K562 (cell line): Measurements from ENCODE around the gene RPS8. TPM values are rescaled to one million over a fixed set of nuclear protein-coding genes. Genes with fewer than 3 reads are reported as not detected.

ENCODE experiments used
- ATF6 ChIP-seq: sonication (generic); formaldehyde crosslinking; IDR thresholded peaks from 2 replicates; pipeline ENCODE4 v1.4.0; 2020; ENCODE audit warnings: mild to moderate bottlenecking, missing genetic modification reagents
- CTBP1 ChIP-seq: fragments of 450-650 bp; IDR thresholded peaks from 2 replicates; pipeline ENCODE4 v1.6.1; 2016; ENCODE audit warnings: borderline replicate concordance
- DIDO1 ChIP-seq: fragments of 450-650 bp; IDR thresholded peaks from 2 replicates; pipeline ENCODE4 v1.6.1; 2016; ENCODE audit warnings: low read depth, missing biosample characterization, missing genetic modification characterization
- FOS ChIP-seq: IDR thresholded peaks from 3 replicates; pipeline ENCODE4 v1.6.1; 2011; ENCODE audit not compliant: insufficient read length; ENCODE audit errors: extremely low read depth
- FOXP4 ChIP-seq: sonication (generic); formaldehyde crosslinking; IDR thresholded peaks from 2 replicates; pipeline ENCODE4 v1.8.0; 2022; ENCODE audit warnings: mild to moderate bottlenecking, missing genetic modification reagents, borderline replicate concordance
- IRF9 ChIP-seq: fragments of 450-650 bp; IDR thresholded peaks from 2 replicates; pipeline ENCODE4 v1.6.1; 2016; ENCODE audit warnings: missing biosample characterization, missing genetic modification characterization
- MLX ChIP-seq, 2 experiments: fragments of 450-650 bp in 1 of 2; sonication (generic) in 1 of 2; formaldehyde crosslinking; conservative IDR thresholded peaks; 2 replicates each; pipeline versions ENCODE4 v1.4.0 to v1.8.1; 2020 to 2022; ENCODE audit warnings: mild to moderate bottlenecking in 1 of 2, missing genetic modification reagents in 1 of 2
- NFYB ChIP-seq: IDR thresholded peaks from 2 replicates; pipeline ENCODE4 v1.6.1; 2011; ENCODE audit warnings: mild to moderate bottlenecking, moderate library complexity; ENCODE audit not compliant: insufficient read length; ENCODE audit errors: extremely low read depth
- NKRF ChIP-seq: fragments of 450-650 bp; IDR thresholded peaks from 2 replicates; pipeline ENCODE4 v1.6.1; 2016; ENCODE audit warnings: borderline replicate concordance
- POLR3G ChIP-seq: IDR thresholded peaks from 2 replicates; pipeline ENCODE4 v1.6.1; 2011; ENCODE audit not compliant: insufficient read length, insufficient replicate concordance; ENCODE audit errors: extremely low read depth
- TFAM ChIP-seq: fragments of 250-450 bp; sonication (Bioruptor Pico); conservative IDR thresholded peaks from 2 replicates; pipeline ENCODE4 v1.5.0; 2021; ENCODE audit warnings: mild to moderate bottlenecking, moderate library complexity
- WHSC1 ChIP-seq: IDR thresholded peaks from one replicate; pipeline ENCODE4 v1.6.1; 2012; ENCODE audit warnings: low read length, control low read depth, inconsistent platforms
- ZFP91 ChIP-seq: sonication (generic); formaldehyde crosslinking; IDR thresholded peaks from 2 replicates; pipeline ENCODE4 v1.8.0; 2022; ENCODE audit warnings: mild to moderate bottlenecking, missing genetic modification reagents
- ZNF146 ChIP-seq: IDR thresholded peaks from one replicate; pipeline ENCODE4 v1.6.1; 2018; ENCODE audit warnings: missing compliant biosample characterization; ENCODE audit not compliant: unreplicated experiment
- ZNF316 ChIP-seq: fragments of 450-650 bp; IDR thresholded peaks from 2 replicates; pipeline ENCODE4 v1.6.1; 2016
- ZNF696 ChIP-seq: fragments of 250-450 bp; sonication (Bioruptor Pico); conservative IDR thresholded peaks from 2 replicates; pipeline ENCODE4 v1.4.0; 2020; ENCODE audit warnings: mild to moderate bottlenecking, moderate library complexity
- polyA plus RNA-seq, 8 experiments: library from polyadenylated mRNA; depleted of rRNA in 4 of 8; stranded (reverse) in 5 of 8; unstranded in 3 of 8; fragments of >200 nt; fragmentation: Nextera tagmentation in 2 of 8; fragmentation: Illumina TruSeq in 1 of 8; extraction: Ambion mirVana in 2 of 8; extraction: Trizol in 1 of 8; gene quantifications; 2 replicates each; pipeline versions ENCODE4 v1.2.1 to v1.2.3, GENCODE V29; 2011 to 2014; ENCODE audit warnings: inconsistent platforms in 1 of 8, missing spikeins in 1 of 8
- total RNA-seq, 7 experiments: library from RNA; depleted of rRNA in 6 of 7; stranded (reverse); fragments of >200 nt in 6 of 7; fragmentation: Illumina TruSeq in 2 of 7; extraction: Trizol in 2 of 7; gene quantifications; 2 replicates each; pipeline versions ENCODE4 v1.2.1 to v1.2.3, GENCODE V29; 2011 to 2021; ENCODE audit warnings: low replicate concordance in 1 of 7

Gene RPS8
- total and polyA plus RNA-seq, 9 of the 15 experiments (the other 6 are each of a cell fraction or from before 2014, with no cell fraction given), result 2,431 to 4,168 (median 3,109) TPM

GRCh38 chr1:44819608-44820327 is 44.4 kb downstream of the RPS8 start (continued):
- peak; percentile 99 for TF ChIP-seq ATF6 (CRISPR knock-in tag)
- peak; percentile 60; the same call in 1 of the 2 replicates for TF ChIP-seq FOXP4 (CRISPR knock-in tag)
- no peak for TF ChIP-seq DIDO1 (tag)
- TF ChIP-seq NKRF, result no peak
- TF ChIP-seq ZNF146 (CRISPR knock-in tag), result peak; percentile 76
- TF ChIP-seq MLX (CRISPR knock-in tag; conservative IDR thresholded peaks at IDR 0.05), result peak in 1 of 2 experiments; percentile 87; a peak in 2 of 4 replicates
- TF ChIP-seq WHSC1, result no peak
- no peak for TF ChIP-seq POLR3G
- TF ChIP-seq FOS, result no peak
- TF ChIP-seq ZFP91, result no peak
- TF ChIP-seq ZNF696 (CRISPR knock-in tag), result peak; percentile 89
- no peak for TF ChIP-seq TFAM (CRISPR knock-in tag)
- peak; percentile 99 for TF ChIP-seq ZNF316
- 0 out of 2 replicates have a peak, but pooled peaks have one; percentile 44 for TF ChIP-seq IRF9 (tag)
- peak; percentile 73 for TF ChIP-seq CTBP1
- TF ChIP-seq NFYB, result no peak
